Stomach (tissue), 4 donors: ENCODE data around the gene C16orf95.

Experiments used
- CTCF ChIP-seq, 7 experiments: fragments of 450-650 bp in 4 of 7; fragments of 200-600 bp in 3 of 7; sonication (generic) in 3 of 7; IDR thresholded peaks; one replicate each; pipeline ENCODE4 v1.5.1; 2016 to 2019; ENCODE audit warnings: antibody characterized with exemption in 7 of 7, control low read depth in 2 of 7, mild to moderate bottlenecking in 1 of 7
- POLR2AphosphoS5 ChIP-seq, 3 donors: sonication (generic); formaldehyde crosslinking; IDR thresholded peaks; one replicate each; pipeline ENCODE4 v1.6.1; 2016; ENCODE audit warnings: antibody characterized with exemption in 3 of 3

- TF ChIP-seq POLR2AphosphoS5 (IDR thresholded peaks at IDR 0.05) (no peak), CTCF (IDR thresholded peaks at IDR 0.05) (no peak)
Observed at GRCh38 chr16:87295661-87296531, 21.3 kb downstream of the C16orf95 start.
